ENCODE data around the gene RTL1.

- TF ChIP-seq POLR2AphosphoS5 (IDR thresholded peaks at IDR 0.05): no peak
- TF ChIP-seq, protein P1, sequence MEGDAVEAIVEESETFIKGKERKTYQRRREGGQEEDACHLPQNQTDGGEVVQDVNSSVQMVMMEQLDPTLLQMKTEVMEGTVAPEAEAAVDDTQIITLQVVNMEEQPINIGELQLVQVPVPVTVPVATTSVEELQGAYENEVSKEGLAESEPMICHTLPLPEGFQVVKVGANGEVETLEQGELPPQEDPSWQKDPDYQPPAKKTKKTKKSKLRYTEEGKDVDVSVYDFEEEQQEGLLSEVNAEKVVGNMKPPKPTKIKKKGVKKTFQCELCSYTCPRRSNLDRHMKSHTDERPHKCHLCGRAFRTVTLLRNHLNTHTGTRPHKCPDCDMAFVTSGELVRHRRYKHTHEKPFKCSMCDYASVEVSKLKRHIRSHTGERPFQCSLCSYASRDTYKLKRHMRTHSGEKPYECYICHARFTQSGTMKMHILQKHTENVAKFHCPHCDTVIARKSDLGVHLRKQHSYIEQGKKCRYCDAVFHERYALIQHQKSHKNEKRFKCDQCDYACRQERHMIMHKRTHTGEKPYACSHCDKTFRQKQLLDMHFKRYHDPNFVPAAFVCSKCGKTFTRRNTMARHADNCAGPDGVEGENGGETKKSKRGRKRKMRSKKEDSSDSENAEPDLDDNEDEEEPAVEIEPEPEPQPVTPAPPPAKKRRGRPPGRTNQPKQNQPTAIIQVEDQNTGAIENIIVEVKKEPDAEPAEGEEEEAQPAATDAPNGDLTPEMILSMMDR (IDR thresholded peaks at IDR 0.05): no peak
- no peak for TF ChIP-seq POLR2A (IDR thresholded peaks at IDR 0.05; ENCODE audit: low read depth)
Measured at GRCh38 chr14:100884456-100884855, 19.1 kb downstream of the RTL1 start.

All from esophagus muscularis mucosa (tissue), 3 donors.